ENCODE results near the gene PRKCH.

The PRKCH gene

GRCh38 chr14:61566537-61567225 lies 245.3 kb downstream of the PRKCH start:
- no peak overlapping the region for H3K4me3 ChIP-seq (replicated peaks; ENCODE audit: low read depth, low read length)
- no peak for DNase-seq (ENCODE audit: extremely low read depth, low read depth)
- no peak for TF ChIP-seq CTCF (IDR thresholded peaks at IDR 0.05; ENCODE audit: low read depth, low read length, missing control alignments)

- H3K4me3 ChIP-seq (replicated peaks; ENCODE audit: low read depth, low read length) = no peak overlapping the region
- no peak for TF ChIP-seq CTCF (IDR thresholded peaks at IDR 0.05; ENCODE audit: low read depth, low read length, missing control alignments)
- DNase-seq (ENCODE audit: extremely low read depth, low read depth) = no peak
Observed at GRCh38 chr14:61567838-61568571, 246.6 kb downstream of the PRKCH start.

- no peak overlapping the region for H3K4me3 ChIP-seq (replicated peaks; ENCODE audit: low read depth, low read length)
- no peak for DNase-seq (ENCODE audit: extremely low read depth, low read depth)
- TF ChIP-seq CTCF (IDR thresholded peaks at IDR 0.05; ENCODE audit: low read depth, low read length, missing control alignments) = no peak
Observed at GRCh38 chr14:61568572-61569011, 247.2 kb downstream of the PRKCH start.

GRCh38 chr14:61569308-61569707 lies 247.9 kb downstream of the PRKCH start:
- DNase-seq (ENCODE audit: extremely low read depth, low read depth) = no peak
- no peak overlapping the region for H3K4me3 ChIP-seq (replicated peaks; ENCODE audit: low read depth, low read length)
- TF ChIP-seq CTCF (IDR thresholded peaks at IDR 0.05; ENCODE audit: low read depth, low read length, missing control alignments) = no peak

GRCh38 chr14:61569812-61570548 lies 248.6 kb downstream of the PRKCH start:
- no peak for TF ChIP-seq CTCF (IDR thresholded peaks at IDR 0.05; ENCODE audit: low read depth, low read length, missing control alignments)
- H3K4me3 ChIP-seq (replicated peaks; ENCODE audit: low read depth, low read length) = no peak overlapping the region
- no peak for DNase-seq (ENCODE audit: extremely low read depth, low read depth)

GRCh38 chr14:61570549-61571290 lies 249.3 kb downstream of the PRKCH start:
- TF ChIP-seq CTCF (IDR thresholded peaks at IDR 0.05; ENCODE audit: low read depth, low read length, missing control alignments) = no peak
- DNase-seq (ENCODE audit: extremely low read depth, low read depth) = no peak
- no peak overlapping the region for H3K4me3 ChIP-seq (replicated peaks; ENCODE audit: low read depth, low read length)
